NT2/D1 (cell line): ENCODE data around the gene NTM.

Experiments used
- DNase-seq: peaks from one replicate; pipeline ENCODE4 v3.0.0-alpha.2; 2011; ENCODE audit warnings: low read depth, low spot score
- H3K27me3 ChIP-seq: 2 replicates; pipeline ENCODE4 v1.6.0; 2011; ENCODE audit warnings: mild to moderate bottlenecking; ENCODE audit not compliant: insufficient read length, insufficient read depth
- H3K36me3 ChIP-seq: 2 replicates; pipeline ENCODE4 v1.6.1; 2011; ENCODE audit warnings: mild to moderate bottlenecking, low read length, mixed read lengths; ENCODE audit not compliant: insufficient read depth, insufficient read length
- H3K4me1 ChIP-seq: 2 replicates; pipeline ENCODE4 v1.5.1; 2011; ENCODE audit not compliant: insufficient read depth, insufficient read length
- H3K4me3 ChIP-seq: 2 replicates; pipeline ENCODE4 v1.5.1; 2011; ENCODE audit warnings: low read depth; ENCODE audit not compliant: insufficient read length
- H3K9ac ChIP-seq: 2 replicates; pipeline ENCODE4 v1.6.0; 2011; ENCODE audit warnings: low read depth; ENCODE audit not compliant: insufficient read length
- H3K9me3 ChIP-seq: 2 replicates; pipeline ENCODE4 v1.5.1; 2011; ENCODE audit warnings: mild to moderate bottlenecking, low read length; ENCODE audit not compliant: insufficient read depth
- SUZ12 ChIP-seq: IDR thresholded peaks from 2 replicates; pipeline ENCODE4 v1.6.1; 2011; ENCODE audit not compliant: insufficient read length, insufficient read depth; ENCODE audit errors: extremely low read depth
- YY1 ChIP-seq: IDR thresholded peaks from 2 replicates; pipeline ENCODE4 v1.6.1; 2011; ENCODE audit not compliant: insufficient read length, insufficient read depth
- ZNF274 ChIP-seq: IDR thresholded peaks from 2 replicates; pipeline ENCODE4 v1.6.1; 2011; ENCODE audit warnings: mild to moderate bottlenecking, low read depth, low read length

The NTM gene

DNA sequence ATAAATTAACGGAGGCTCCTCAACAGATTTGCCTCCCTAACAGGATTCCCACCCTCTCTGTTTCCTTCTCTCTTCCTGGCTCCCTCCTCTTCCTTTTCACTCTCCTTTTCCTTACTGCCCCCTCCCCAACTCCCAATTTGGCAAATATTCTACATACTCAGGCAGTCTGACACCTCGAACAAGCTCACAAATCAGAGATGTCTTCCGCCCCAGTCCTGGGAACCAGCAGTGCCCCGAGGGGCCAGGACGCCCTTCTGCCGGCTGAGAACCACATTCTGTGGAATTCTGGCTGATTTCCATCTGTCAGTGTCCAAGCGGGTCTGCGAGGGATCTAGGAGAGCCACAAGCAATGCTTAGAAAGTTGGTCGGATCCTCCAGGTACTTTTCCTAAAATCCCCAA, 94.0 kb downstream of the NTM start:
- H3K9me3 ChIP-seq: no peaks in the 10 kb centered on the region
- H3K4me3 ChIP-seq: no peak overlapping the region
- TF ChIP-seq YY1 (no peak), SUZ12 (no peak), ZNF274 (no peak)
- H3K4me1 ChIP-seq: peaks cover 9% of the 10 kb centered on the region
- no peaks in the 10 kb centered on the region for H3K36me3 ChIP-seq
- no peak for DNase-seq
- no peak overlapping the region for H3K9ac ChIP-seq
- no peaks in the 10 kb centered on the region for H3K27me3 ChIP-seq

DNA sequence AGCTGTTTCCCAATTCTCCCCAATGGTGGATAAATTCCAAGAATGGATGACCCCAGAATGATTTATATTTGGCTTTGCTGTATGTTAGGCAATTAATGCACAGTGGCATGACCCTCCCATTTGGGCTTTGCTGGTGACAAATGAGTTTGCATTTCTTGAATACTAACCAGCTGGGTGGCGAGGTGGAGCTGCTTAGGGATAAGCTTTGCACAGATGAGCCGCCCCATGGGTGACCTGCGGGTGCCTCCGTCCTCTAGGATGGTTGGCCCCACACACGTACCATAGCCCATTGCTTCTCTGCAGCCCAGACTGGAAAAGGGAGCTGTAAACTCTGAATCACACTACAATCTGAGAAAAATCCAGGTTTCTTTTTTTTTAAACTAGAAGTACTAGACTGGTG, 94.6 kb downstream of the NTM start:
- Histone ChIP-seq H3K4me1 (peaks cover 9% of the 10 kb centered on the region), H3K9ac (no peak overlapping the region), H3K36me3 (no peaks in the 10 kb centered on the region), H3K27me3 (no peaks in the 10 kb centered on the region), H3K4me3 (no peak overlapping the region), H3K9me3 (no peaks in the 10 kb centered on the region)
- DNase-seq: no peak
- TF ChIP-seq SUZ12 (no peak), ZNF274 (no peak), YY1 (no peak)

DNA sequence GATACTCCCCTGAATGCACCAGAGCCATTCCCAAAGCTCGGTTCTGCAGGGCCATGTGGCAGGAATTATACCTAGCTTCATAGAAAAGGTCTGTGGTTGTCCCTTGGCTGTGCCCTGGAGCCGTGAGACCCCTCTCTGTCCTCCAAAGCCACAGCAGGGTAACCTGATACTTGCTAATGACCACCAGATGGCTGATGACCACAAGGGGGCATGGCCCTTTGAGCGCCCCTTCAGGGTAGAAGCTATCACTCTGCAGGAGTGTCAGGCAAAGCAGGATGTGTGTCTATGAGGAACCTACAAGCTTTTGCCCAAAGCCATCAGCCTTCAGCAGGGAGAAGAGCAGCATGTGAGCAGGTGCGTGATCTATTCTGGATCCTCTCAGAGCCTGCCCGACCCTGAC, 95.3 kb downstream of the NTM start:
- Histone ChIP-seq H3K9me3 (no peaks in the 10 kb centered on the region), H3K27me3 (no peaks in the 10 kb centered on the region), H3K4me1 (peaks cover 9% of the 10 kb centered on the region), H3K9ac (no peak overlapping the region), H3K36me3 (no peaks in the 10 kb centered on the region), H3K4me3 (no peak overlapping the region)
- peak; percentile 32 for DNase-seq
- no peak for TF ChIP-seq ZNF274
- TF ChIP-seq YY1: no peak
- TF ChIP-seq SUZ12: no peak

DNA sequence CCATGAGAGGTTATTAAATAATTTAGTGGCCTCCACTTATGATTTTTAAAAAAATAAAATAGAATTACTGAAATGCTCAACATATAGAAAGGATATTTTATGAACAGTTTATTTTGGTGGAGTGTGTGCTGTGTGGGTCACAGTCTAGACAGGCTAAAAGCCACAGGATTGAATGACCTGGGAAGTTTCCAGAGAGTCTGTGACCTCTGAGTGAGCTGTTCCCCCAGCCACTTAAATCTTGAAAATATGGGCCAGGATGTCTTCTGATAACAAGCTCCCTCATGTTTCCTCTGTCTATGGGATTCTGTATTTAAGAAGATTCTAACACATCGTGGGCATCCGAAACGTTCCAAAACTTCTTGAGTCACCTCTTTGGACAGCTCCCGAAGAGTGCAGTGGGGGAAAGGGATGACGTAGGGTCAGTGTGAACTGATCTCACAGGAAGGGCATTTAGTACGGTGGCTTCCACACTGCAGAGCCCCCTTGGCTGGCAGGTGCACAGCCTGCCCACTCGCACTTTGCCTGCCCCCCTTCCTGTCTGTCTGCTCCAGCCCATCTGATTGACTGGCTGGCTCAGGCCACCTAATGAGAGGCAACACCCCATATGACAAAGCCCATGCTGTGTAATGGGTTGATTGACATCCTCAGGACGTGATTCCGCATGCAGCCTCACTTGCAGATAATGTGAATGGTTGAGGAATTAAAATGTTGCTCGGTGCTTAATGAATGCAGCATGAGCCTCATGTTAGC, 97.4 kb downstream of the NTM start:
- H3K4me1 ChIP-seq: peaks cover 9% of the 10 kb centered on the region
- no peak for TF ChIP-seq YY1
- TF ChIP-seq ZNF274: no peak
- TF ChIP-seq SUZ12: no peak

DNA sequence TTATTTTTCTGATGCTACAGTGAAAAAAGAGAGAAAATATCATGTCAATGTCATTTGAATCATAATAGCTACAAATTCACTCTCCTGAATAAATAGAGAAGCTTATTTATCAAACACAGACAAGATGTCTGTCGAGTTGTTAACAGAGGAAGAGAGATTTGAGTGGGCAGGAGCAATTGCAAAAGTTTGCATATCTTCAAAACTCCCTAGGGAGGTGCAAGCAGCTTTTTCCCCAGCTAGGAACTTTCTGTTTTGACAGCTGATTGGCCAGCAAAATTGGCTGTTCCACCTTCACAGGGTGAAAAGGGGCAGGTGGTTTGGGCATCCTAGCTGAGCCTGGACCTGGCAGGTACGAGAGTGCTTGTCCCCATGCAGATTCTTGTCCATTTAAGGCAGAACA, 98.2 kb downstream of the NTM start:
- H3K36me3 ChIP-seq: no peaks in the 10 kb centered on the region
- TF ChIP-seq ZNF274 (no peak), SUZ12 (no peak), YY1 (no peak)
- no peaks in the 10 kb centered on the region for H3K9me3 ChIP-seq
- H3K4me3 ChIP-seq: no peak overlapping the region
- no peaks in the 10 kb centered on the region for H3K27me3 ChIP-seq
- no peak overlapping the region for H3K9ac ChIP-seq
- DNase-seq: no peak
- peaks cover 9% of the 10 kb centered on the region for H3K4me1 ChIP-seq

More for the DNA sequence above, 97.4 kb downstream of the NTM start:
- Histone ChIP-seq H3K27me3 (no peaks in the 10 kb centered on the region), H3K4me3 (no peak overlapping the region), H3K9me3 (no peaks in the 10 kb centered on the region), H3K36me3 (no peaks in the 10 kb centered on the region), H3K9ac (no peak overlapping the region)
- DNase-seq: no peak

DNA sequence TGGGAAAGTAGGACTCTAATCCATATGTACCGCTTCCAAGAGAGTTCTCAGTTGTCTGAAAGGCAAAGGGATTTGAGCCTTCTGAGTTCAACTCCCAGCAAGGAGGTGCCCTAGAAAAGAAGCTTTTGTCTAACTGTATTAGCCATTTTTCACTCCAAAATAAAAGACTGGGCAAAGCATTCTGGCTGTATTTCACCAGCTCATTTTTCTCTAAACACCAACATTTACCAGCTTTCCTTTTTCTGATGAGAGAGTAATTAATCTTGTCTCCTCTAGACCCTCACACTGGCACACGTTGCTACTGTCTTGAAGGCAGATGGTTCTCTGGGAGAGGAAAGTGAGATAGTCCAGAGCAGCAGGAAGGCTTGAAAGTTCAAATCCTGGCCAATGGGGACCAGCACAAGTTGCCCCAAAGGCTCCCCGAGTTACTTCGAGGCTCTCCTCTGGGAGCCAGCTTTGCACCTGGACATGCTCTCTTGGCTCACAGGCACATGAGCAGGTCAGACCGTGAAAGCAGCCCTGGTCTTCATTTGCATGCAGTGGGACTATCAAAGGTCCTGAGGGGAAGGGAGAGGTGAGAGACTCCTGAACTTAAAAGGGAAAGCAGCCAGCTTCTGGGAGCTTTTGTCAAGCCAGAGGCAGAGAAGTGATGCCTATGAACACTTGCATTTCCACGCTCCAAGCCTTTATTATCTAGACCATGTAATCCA, 100.0 kb downstream of the NTM start:
- H3K9ac ChIP-seq: no peak overlapping the region
- no peak for DNase-seq
- H3K9me3 ChIP-seq: no peaks in the 10 kb centered on the region
- no peaks in the 10 kb centered on the region for H3K27me3 ChIP-seq
- TF ChIP-seq SUZ12: no peak
- no peak for TF ChIP-seq ZNF274
- no peak for TF ChIP-seq YY1
- no peaks in the 10 kb centered on the region for H3K36me3 ChIP-seq
- H3K4me1 ChIP-seq: peaks cover 2% of the 10 kb centered on the region
- H3K4me3 ChIP-seq: no peak overlapping the region

DNA sequence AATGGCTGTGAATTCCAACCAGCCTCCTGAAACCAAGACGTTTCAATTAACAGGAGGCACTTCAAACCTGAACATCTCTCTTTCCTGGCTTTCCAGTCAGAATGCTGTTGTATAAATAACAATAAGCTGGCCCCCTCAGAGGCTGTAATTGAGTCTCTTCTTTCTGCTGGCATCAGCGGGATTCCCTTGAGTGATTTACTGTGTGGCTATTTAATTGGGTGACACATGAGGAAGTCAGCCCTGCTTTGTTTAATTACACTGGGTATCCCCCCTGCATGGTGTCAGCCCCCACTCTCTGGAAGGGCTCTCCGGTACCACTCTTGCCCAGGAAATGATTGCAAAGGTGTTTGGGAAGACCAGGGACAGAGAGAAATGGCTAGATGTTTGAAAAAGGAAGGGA, 101.6 kb downstream of the NTM start:
- DNase-seq: no peak
- H3K4me1 ChIP-seq: no peaks in the 10 kb centered on the region
- no peaks in the 10 kb centered on the region for H3K9me3 ChIP-seq
- H3K27me3 ChIP-seq: no peaks in the 10 kb centered on the region
- H3K9ac ChIP-seq: no peak overlapping the region
- no peaks in the 10 kb centered on the region for H3K36me3 ChIP-seq
- TF ChIP-seq SUZ12 (no peak), ZNF274 (no peak), YY1 (no peak)
- H3K4me3 ChIP-seq: no peak overlapping the region
